Ishikawa (cell line): ENCODE measurements around the gene MRPL41.

Experiments used
- CEBPB ChIP-seq: IDR thresholded peaks from 2 replicates; pipeline ENCODE4 v1.6.1; 2012
- CREB1 ChIP-seq: IDR thresholded peaks from 2 replicates; pipeline ENCODE4 v1.6.1; 2012; ENCODE audit warnings: low read depth
- EGR1 ChIP-seq: IDR thresholded peaks from 2 replicates; pipeline ENCODE4 v1.6.1; 2012
- EP300 ChIP-seq: IDR thresholded peaks from 2 replicates; pipeline ENCODE4 v1.6.1; 2012; ENCODE audit warnings: borderline replicate concordance
- FOXM1 ChIP-seq: IDR thresholded peaks from 2 replicates; pipeline ENCODE4 v1.6.1; 2012; ENCODE audit warnings: low read depth, borderline replicate concordance
- MAX ChIP-seq: IDR thresholded peaks from 2 replicates; pipeline ENCODE4 v1.6.1; 2012
- NFIC ChIP-seq: IDR thresholded peaks from 2 replicates; pipeline ENCODE4 v1.6.1; 2012
- RAD21 ChIP-seq: IDR thresholded peaks from 2 replicates; pipeline ENCODE4 v1.6.1; 2012; ENCODE audit warnings: low read depth
- REST ChIP-seq: IDR thresholded peaks from 2 replicates; pipeline ENCODE4 v1.6.1; 2012; ENCODE audit warnings: low read depth, mild to moderate bottlenecking
- TAF1 ChIP-seq: IDR thresholded peaks from 2 replicates; pipeline ENCODE4 v1.6.1; 2012; ENCODE audit warnings: low read depth, mild to moderate bottlenecking
- TCF12 ChIP-seq: IDR thresholded peaks from 2 replicates; pipeline ENCODE4 v1.6.1; 2012; ENCODE audit warnings: low read depth
- TEAD4 ChIP-seq: IDR thresholded peaks from 2 replicates; pipeline ENCODE4 v1.6.1; 2012
- USF1 ChIP-seq: IDR thresholded peaks from 2 replicates; pipeline ENCODE4 v1.6.1; 2012
- YY1 ChIP-seq: IDR thresholded peaks from 2 replicates; pipeline ENCODE4 v1.6.1; 2012; ENCODE audit warnings: low read depth
- ZBTB7A ChIP-seq: IDR thresholded peaks from 2 replicates; pipeline ENCODE4 v1.6.1; 2012; ENCODE audit warnings: low read depth

MRPL41 gene

GRCh38 chr9:137519553-137519952, 32.1 kb upstream of the MRPL41 start:
- no peak for TF ChIP-seq TCF12
- TF ChIP-seq YY1, result no peak
- TF ChIP-seq CEBPB, result no peak
- no peak for TF ChIP-seq TEAD4
- TF ChIP-seq CREB1, result no peak
- no peak for TF ChIP-seq USF1
- TF ChIP-seq EGR1, result no peak
- TF ChIP-seq TAF1, result no peak
- no peak for TF ChIP-seq EP300

GRCh38 chr9:137520614-137521404, 30.9 kb upstream of the MRPL41 start:
- no peak for TF ChIP-seq YY1
- TF ChIP-seq CEBPB, result no peak
- no peak for TF ChIP-seq NFIC
- TF ChIP-seq REST, result no peak
- TF ChIP-seq EGR1, result no peak
- no peak for TF ChIP-seq FOXM1

- no peak for TF ChIP-seq FOXM1
- no peak for TF ChIP-seq CREB1
- TF ChIP-seq MAX, result no peak
- no peak for TF ChIP-seq RAD21
- TF ChIP-seq YY1, result no peak
- TF ChIP-seq REST, result no peak
- no peak for TF ChIP-seq EGR1
- no peak for TF ChIP-seq EP300
- no peak for TF ChIP-seq TAF1
- no peak for TF ChIP-seq USF1
- TF ChIP-seq NFIC, result no peak
- TF ChIP-seq ZBTB7A, result no peak
- no peak for TF ChIP-seq CEBPB
- no peak for TF ChIP-seq TCF12
- TF ChIP-seq TEAD4, result no peak
Measured at GRCh38 chr9:137521405-137521985, 30.2 kb upstream of the MRPL41 start.

GRCh38 chr9:137522746-137523455, 28.8 kb upstream of the MRPL41 start:
- TF ChIP-seq EGR1 (no peak), TCF12 (no peak), CREB1 (no peak), TEAD4 (no peak), RAD21 (no peak), CEBPB (no peak), USF1 (no peak), MAX (no peak), TAF1 (no peak), ZBTB7A (no peak), YY1 (no peak), NFIC (no peak), FOXM1 (no peak), REST (no peak), EP300 (no peak)
